Muscle of leg (tissue), 11 donors: Measurements from ENCODE around the gene CASKIN1. TPM values are rescaled to one million over a fixed set of nuclear protein-coding genes. Genes with fewer than 3 reads are reported as not detected.
A peak's percentile ranks its signal among the peaks of the same experiment; 100 is the strongest.

ENCODE experiments used
- DNase-seq: peaks from one replicate; pipeline ENCODE4 v3.0.0; 2013
- H3K27ac ChIP-seq: one replicate; pipeline ENCODE4 v1.5.1; 2013; ENCODE audit warnings: mild to moderate bottlenecking, low read length, control low read depth
- H3K27me3 ChIP-seq: one replicate; pipeline ENCODE4 v1.6.1; 2013; ENCODE audit warnings: low read length; ENCODE audit not compliant: control insufficient read depth, insufficient read depth
- H3K36me3 ChIP-seq: one replicate; pipeline ENCODE4 v1.6.1; 2013; ENCODE audit warnings: low read length; ENCODE audit not compliant: control insufficient read depth, insufficient read depth
- H3K4me1 ChIP-seq: one replicate; pipeline ENCODE4 v1.6.1; 2013; ENCODE audit warnings: low read length; ENCODE audit not compliant: control insufficient read depth, insufficient read depth
- H3K4me3 ChIP-seq: one replicate; pipeline ENCODE4 v1.5.1; 2013; ENCODE audit warnings: low read length, control low read depth
- H3K9me3 ChIP-seq: replicated peaks from 2 replicates; pipeline ENCODE4 v1.6.1; 2013; ENCODE audit warnings: low read depth, low read length; ENCODE audit not compliant: control insufficient read depth
- WGBS: methylation state at CpG from one replicate; pipeline ENCODE4 v1.1.5; 2013; ENCODE audit warnings: missing lambda C conversion rate; ENCODE audit not compliant: insufficient coverage; 5-methylcytosine and 5-hydroxymethylcytosine counted together
- polyA plus RNA-seq, 8 donors: library from polyadenylated mRNA; unstranded; fragments of 120-200 nt; gene quantifications; one replicate each; pipeline versions ENCODE4 v1.2.1 to v1.2.3, GENCODE V29; 2013; ENCODE audit warnings: inconsistent platforms in 1 of 8, low replicate concordance in 1 of 8; ENCODE audit not compliant: insufficient read length in 8 of 8, insufficient read depth in 1 of 8
- total RNA-seq: library from RNA; stranded (reverse); fragments of 120-200 nt; gene quantifications from one replicate; pipeline ENCODE4 v1.2.4, GENCODE V29; 2013

The CASKIN1 gene
- total and polyA plus RNA-seq, 9 donors: 0.75 to 2.4 (median 1.8) TPM

DNA sequence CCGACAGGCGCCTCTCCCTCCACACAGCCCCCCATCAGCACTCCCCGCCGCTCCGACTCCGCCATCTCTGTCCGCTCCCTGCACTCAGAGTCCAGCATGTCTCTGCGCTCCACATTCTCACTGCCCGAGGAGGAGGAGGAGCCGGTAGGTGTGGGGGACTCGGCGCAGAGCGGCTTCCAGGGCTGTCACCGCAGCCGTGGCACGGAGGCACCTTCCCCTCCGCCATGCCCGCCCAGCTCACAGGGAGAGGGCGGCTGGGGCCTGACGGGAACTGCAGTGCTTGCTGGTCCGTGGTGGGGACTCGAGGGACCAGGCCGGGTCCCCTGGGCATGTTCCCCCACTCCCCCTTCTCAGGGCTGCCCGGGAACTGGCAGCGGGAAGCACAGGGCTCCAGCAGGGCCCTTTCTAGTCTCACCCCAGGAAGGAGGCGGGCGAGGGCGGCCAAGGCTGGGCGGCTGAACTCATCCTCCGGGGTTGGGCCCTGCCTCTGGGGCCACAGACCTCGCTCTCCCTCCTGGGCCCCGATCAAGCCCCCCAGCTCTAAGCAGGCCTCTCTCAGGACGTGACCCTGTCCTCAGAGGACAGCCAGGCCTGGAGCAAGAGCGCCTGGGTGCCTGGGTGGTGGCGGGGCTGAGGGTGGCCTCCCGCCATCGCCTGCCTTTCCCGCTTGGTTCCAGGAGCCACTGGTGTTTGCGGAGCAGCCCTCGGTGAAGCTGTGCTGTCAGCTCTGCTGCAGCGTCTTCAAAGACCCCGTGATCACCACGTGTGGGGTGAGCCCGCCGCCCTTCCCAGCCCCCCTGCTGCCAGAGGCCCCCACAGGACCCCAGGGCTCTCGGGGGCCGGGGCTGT, 25.6 kb downstream of the CASKIN1 start:
- H3K4me3 ChIP-seq: peak overlapping the region; percentile 27
- no peaks in the 10 kb centered on the region for H3K9me3 ChIP-seq
- no peaks in the 10 kb centered on the region for H3K27me3 ChIP-seq
- H3K27ac ChIP-seq: no peak overlapping the region
- WGBS: 87% methylated on average over 38 of the region's 47 CpGs
- H3K36me3 ChIP-seq: peaks cover 82% of the 10 kb centered on the region
- DNase-seq: no peak
- H3K4me1 ChIP-seq: peaks cover 7% of the 10 kb centered on the region

DNA sequence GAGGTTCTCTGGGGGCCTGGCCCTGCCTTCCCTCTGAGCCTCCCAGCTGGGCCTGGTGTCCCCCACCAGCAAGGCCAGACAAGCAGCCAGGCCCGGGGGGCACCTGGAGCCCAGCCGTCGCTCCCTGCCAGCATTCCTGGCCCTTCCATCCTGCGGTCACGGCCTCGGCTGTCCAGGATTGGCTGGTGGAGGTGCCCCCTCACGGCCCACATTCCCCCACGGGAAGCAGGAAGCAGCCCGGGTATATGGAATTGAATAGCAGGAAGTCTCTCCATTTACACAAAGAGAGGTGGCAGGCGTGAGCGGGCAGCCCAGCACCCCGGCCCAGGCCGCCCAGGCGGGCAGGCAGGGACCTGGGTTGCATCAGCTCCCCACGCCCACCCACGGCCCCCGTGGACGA, 26.3 kb downstream of the CASKIN1 start:
- WGBS: 88% methylated on average over 6 of the region's 18 CpGs
- no peaks in the 10 kb centered on the region for H3K27me3 ChIP-seq
- H3K9me3 ChIP-seq: no peaks in the 10 kb centered on the region
- no peak for DNase-seq
- peak overlapping the region; percentile 27 for H3K4me3 ChIP-seq
- H3K4me1 ChIP-seq: peaks cover 7% of the 10 kb centered on the region
- peak overlapping the region; percentile 49 for H3K27ac ChIP-seq
- peaks cover 78% of the 10 kb centered on the region for H3K36me3 ChIP-seq

DNA sequence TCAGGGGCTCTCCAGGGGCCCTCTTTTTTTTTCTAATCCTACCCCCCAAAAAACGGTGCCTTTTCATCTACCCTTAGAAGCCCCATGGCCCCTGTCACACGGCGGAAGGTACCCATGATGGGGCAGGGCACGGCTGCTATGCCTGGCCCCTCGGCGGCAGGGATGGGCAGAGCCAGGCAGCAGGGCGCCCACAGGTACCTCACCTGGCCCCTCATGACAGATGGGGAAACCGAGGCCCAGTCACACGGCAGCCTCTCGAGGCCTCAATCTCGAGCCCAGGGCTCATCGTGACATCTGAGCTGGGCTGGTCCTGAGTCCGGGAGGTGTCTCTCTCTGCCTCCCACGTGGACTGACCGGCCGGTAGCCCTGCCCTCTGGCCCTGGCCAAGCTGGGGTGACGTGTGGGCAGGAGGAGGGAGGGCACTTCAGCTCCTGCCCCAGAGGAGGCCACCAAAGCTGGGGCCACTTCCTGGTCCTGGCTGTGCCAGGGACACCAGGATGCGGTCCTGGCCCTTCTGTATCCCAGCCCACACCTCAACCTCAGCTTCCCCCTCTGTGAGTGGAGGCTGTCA, 29.3 kb downstream of the CASKIN1 start:
- Histone ChIP-seq H3K4me3 (no peak overlapping the region), H3K27ac (no peak overlapping the region), H3K27me3 (no peaks in the 10 kb centered on the region), H3K36me3 (peaks cover 61% of the 10 kb centered on the region), H3K4me1 (peaks cover 20% of the 10 kb centered on the region), H3K9me3 (no peaks in the 10 kb centered on the region)
- WGBS: 89% methylated on average over 17 of the region's 18 CpGs
- no peak for DNase-seq

DNA sequence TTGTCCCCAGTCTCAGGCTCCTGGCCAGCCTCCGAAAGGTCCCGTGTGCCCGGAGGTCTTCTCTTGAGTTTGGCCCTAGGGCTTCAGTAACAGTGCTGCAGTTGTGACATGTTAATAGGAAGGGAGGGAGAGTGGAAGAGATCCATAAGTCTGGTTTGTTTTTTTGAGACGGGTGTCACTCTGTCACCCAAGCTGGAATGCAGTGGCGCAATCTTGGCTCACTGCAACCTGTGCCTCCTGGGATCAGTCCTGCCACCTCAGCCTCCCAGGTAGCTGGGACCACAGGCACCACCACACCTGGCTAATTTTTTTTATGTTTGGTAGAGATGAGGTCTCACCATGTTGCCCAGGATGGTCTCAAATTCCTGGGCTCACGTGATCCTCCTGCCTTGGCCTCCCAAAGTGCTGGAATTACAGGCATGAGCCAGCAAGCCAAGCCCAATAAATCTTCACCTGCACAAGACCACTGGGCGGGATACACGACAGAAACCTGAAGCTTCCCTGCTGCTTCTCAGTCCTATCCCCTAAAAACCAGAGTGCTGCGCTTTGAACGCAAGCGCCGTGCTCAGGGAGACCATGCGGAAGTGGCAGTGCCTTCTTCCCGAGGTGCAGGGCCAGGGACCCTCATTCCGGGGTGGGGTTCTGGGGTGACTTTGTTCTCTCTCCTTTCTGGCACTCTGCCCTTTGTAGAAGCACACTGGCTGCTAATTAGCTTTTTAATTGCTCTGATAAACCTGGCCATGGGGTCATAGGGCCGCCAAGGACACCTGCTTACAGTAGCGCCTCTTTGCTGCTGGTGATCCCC, 29.9 kb downstream of the CASKIN1 start:
- H3K36me3 ChIP-seq: peaks cover 55% of the 10 kb centered on the region
- WGBS: 89% methylated on average over 17 of the region's 17 CpGs
- H3K9me3 ChIP-seq: no peaks in the 10 kb centered on the region
- H3K27me3 ChIP-seq: no peaks in the 10 kb centered on the region
- no peak for DNase-seq
- no peak overlapping the region for H3K4me3 ChIP-seq
- H3K27ac ChIP-seq: no peak overlapping the region
- H3K4me1 ChIP-seq: peaks cover 27% of the 10 kb centered on the region

DNA sequence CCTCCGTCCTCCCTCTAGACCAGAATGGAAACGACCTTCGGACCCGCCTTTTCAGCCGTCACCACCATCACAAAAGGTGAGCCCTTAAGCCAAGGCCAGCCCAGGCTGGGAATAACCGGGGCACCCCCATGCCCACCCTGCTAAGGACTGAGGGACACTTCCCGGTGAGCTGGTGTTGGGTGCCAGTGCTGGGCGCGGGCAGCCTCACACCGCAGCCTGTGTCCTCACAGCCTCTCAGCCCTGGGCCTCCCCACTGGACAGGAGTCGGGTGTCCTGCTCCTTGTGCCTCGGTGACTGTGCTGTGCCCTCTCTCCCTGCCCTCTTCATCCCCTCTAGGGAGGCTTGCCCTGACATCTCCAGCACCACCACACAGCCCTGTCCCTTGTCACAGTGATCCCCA, 30.5 kb downstream of the CASKIN1 start:
- Histone ChIP-seq H3K4me3 (no peak overlapping the region), H3K27me3 (no peaks in the 10 kb centered on the region), H3K36me3 (peaks cover 48% of the 10 kb centered on the region), H3K4me1 (peaks cover 32% of the 10 kb centered on the region), H3K27ac (no peak overlapping the region), H3K9me3 (no peaks in the 10 kb centered on the region)
- no peak for DNase-seq
- WGBS: 90% methylated on average over 12 of the region's 12 CpGs

DNA sequence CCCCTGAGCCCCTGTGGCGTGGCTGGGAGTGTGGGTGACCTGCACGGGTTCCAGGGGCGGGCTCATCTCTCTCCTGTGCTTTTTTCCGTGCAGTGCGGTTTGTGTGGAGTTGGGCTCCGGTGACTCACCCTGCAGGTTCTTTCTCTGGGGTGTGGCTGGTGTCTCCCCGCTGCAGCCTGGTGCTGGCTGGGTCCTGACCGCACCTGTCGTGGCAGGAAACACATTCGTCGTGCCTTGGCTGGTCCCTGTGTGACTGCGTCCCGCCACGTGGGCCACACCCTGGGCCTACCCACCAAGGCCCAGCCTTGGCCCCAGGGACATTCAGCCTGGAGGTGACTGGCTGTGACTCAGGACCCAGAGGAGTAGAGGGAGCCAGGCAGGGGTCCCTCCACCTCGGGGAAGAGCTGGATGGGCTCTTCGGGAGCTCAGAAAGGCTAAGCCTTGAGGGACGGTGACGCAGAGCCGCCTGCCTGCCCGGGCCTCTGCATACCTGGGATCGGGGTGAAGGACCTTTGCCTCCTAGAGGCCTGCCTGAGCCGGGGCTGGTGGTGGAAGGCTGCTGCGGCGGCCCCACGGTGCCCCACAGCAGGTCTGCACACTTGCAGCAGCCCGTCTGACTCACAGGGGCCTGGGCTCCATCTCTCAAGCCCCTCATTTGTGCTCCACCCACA, 33.1 kb downstream of the CASKIN1 start:
- 91% methylated on average over 25 of the region's 26 CpGs for WGBS
- DNase-seq: no peak

DNA sequence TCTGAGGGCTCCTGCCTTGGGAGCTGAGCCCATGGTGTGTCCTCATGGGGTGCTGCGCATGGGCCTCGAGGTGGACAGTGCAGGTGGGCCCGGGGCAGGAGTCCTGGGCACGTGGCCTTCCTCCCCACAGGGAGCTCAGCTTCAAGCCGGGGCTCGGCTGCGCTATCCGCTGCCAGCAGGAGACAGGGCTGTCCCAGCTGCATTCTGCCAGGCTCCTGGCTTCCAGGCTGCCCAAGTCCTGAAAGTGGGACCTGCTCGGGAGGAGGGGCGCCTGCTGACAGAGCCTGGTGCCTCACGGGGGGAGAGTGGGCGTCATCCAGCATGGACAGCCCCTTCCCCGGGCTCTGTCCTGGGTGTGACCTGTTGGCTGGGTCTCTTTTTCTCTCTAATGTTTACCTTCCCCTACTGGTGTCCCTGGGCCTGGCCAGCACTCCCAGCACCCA, 33.7 kb downstream of the CASKIN1 start:
- Histone ChIP-seq H3K36me3 (peaks cover 27% of the 10 kb centered on the region), H3K4me3 (no peak overlapping the region), H3K27ac (no peak overlapping the region), H3K4me1 (peaks cover 57% of the 10 kb centered on the region), H3K9me3 (no peaks in the 10 kb centered on the region), H3K27me3 (no peaks in the 10 kb centered on the region)
- WGBS: 78% methylated on average over 10 of the region's 13 CpGs
- no peak for DNase-seq

More for the DNA sequence above, 33.1 kb downstream of the CASKIN1 start:
- no peak overlapping the region for H3K27ac ChIP-seq
- H3K9me3 ChIP-seq: no peaks in the 10 kb centered on the region
- no peak overlapping the region for H3K4me3 ChIP-seq
- no peaks in the 10 kb centered on the region for H3K27me3 ChIP-seq
- peaks cover 34% of the 10 kb centered on the region for H3K36me3 ChIP-seq
- peaks cover 50% of the 10 kb centered on the region for H3K4me1 ChIP-seq

DNA sequence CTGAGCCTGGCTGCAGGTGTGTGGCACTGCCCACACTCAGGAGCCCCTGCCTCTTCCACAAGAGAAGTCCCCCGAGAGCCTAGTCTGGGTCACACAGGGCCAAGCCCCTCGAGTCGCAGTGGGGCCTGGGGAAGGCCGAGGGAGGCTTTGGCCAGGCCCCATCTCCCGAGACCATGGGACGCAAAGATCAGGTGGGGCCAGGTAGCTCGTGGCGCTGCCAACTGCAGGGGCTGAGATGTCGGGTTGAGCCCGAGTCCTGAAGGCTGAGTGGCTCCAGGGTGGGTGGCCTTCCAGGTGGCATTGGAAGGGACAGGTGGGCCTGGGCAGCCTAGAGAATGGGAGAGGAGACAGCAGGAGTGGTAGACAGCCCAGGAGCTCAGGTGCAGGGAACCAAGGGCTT, 34.5 kb downstream of the CASKIN1 start:
- H3K27ac ChIP-seq: peak overlapping the region; percentile 72
- H3K27me3 ChIP-seq: no peaks in the 10 kb centered on the region
- no peaks in the 10 kb centered on the region for H3K9me3 ChIP-seq
- DNase-seq: no peak
- no peak overlapping the region for H3K4me3 ChIP-seq
- peaks cover 64% of the 10 kb centered on the region for H3K4me1 ChIP-seq
- WGBS: 93% methylated on average over 10 of the region's 10 CpGs
- peaks cover 20% of the 10 kb centered on the region for H3K36me3 ChIP-seq

DNA sequence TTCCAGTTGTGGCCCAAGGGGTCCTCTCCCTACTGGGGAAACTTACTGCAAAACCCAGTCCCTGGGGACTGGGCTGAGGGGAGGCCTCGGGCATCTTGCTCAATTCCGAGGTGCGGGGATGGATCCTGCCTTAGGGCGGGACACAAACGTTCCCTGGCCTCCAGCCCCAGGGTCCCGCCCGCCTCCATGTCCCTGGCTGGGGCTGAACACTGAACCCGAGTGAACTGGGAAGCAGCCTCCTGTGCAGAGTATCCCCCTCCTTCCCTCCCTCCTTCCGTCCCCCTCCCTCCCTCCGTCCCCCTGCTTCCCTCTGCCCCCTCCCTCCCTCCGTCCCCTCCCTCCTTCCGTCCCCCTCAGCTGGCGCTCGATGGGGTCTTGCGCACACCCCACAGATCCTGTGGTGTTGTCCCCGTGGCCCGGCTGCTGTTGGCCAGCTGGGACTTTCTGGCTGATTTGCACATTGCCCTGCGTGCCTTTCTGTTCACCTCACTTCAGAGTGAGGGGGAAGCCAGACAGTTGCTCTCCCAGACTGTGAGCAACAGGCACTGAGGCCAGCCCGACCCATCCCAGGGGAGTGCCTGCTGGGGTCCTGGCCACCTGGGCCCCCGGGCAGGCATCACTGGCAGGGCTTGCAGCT, 35.4 kb downstream of the CASKIN1 start:
- DNase-seq: peak; percentile 76

More for the DNA sequence above, 35.4 kb downstream of the CASKIN1 start:
- WGBS: 37% methylated on average over 16 of the region's 20 CpGs
- Histone ChIP-seq H3K27ac (peak overlapping the region; percentile 85), H3K27me3 (no peaks in the 10 kb centered on the region), H3K36me3 (peaks cover 11% of the 10 kb centered on the region), H3K4me3 (peak overlapping the region; percentile 3), H3K9me3 (no peaks in the 10 kb centered on the region), H3K4me1 (peaks cover 72% of the 10 kb centered on the region)
